ENCODE data around the gene CES3. TPM values are rescaled to one million over a fixed set of nuclear protein-coding genes. Genes with fewer than 3 reads are reported as not detected.

Gene CES3
- 1.8 and 3.7 TPM in 2 replicates for polyA plus RNA-seq
- polyA minus RNA-seq = 0.97 and 1.7 TPM in 2 replicates

DNA sequence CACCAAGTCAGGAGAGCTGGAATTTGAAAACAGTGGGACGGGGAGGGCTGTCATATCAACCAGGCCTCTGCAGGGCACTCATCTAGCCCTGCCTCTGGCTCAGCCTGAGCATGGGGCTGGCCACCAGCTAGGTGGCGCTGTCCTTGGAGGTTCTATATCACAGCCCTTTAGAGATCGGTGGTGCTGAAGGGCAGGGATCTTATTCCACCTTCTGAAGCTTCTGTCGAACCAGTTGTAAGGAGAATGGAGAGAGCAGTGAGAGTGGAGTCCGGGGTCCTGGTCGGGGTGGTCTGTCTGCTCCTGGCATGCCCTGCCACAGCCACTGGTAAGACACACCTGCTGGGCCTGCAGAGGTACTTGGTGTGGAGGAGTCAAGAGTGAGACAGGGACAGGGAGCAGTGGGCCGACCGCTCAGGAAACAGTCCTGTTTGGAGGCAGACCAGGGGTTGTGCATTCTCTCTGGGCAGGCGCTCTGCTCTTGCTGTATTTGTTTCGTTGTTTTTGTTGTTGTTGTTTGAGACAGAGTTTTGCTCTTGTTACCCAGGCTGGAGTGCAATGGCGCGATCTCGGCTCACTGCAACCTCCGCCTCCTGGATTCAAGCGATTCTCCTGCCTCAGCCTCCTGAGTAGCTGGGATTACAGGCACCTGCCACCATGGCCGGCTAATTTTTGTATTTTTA, at the start of gene CES3:
Gene CES3 (plus strand): TSS at position 202 of the 680 bp plus-strand sequence. CDS start 42 bp downstream, at position 244.
- H3K9me3 ChIP-seq (ENCODE audit: low read length) = no peaks in the 10 kb centered on the region
- no peak within 1 kb of the TSS for H2AFZ ChIP-seq (ENCODE audit: low read depth, low read length)
- no peak within 1 kb of the TSS for H3K4me2 ChIP-seq (ENCODE audit: low read length)
- H3K36me3 ChIP-seq (ENCODE audit: insufficient read depth, low read length) = no peaks in the 10 kb centered on the region
- no peaks in the 10 kb centered on the region for H3K79me2 ChIP-seq (replicated peaks; ENCODE audit: insufficient read depth, low read length)
- H3F3A ChIP-seq (ENCODE audit: insufficient read depth, low read length, poor library complexity, severe bottlenecking) = no peaks in the 10 kb centered on the region
- no peak within 1 kb of the TSS for H3K4me3 ChIP-seq (ENCODE audit: low read length)
- no peaks in the 10 kb centered on the region for H3K9me2 ChIP-seq (ENCODE audit: insufficient read depth, low read length)
- no peak within 1 kb of the TSS for H3K27ac ChIP-seq (ENCODE audit: low read length)
- H3K9ac ChIP-seq (ENCODE audit: low read length) = no peak within 1 kb of the TSS
- peak; percentile 58 for TF ChIP-seq SMC3 (conservative IDR thresholded peaks at IDR 0.05; ENCODE audit: poor library complexity)
- TF ChIP-seq CTCF (IDR thresholded peaks at IDR 0.05; ENCODE audit: poor library complexity, severe bottlenecking) = peak; percentile 70
- no peak for TF ChIP-seq TAF1 (IDR thresholded peaks at IDR 0.05; ENCODE audit: low read depth)
- H4K20me1 ChIP-seq (ENCODE audit: insufficient read depth) = no peaks in the 10 kb centered on the region
- H3K27me3 ChIP-seq (ENCODE audit: insufficient read depth, low read depth, low read length) = no peaks in the 10 kb centered on the region

- H3K9me3 ChIP-seq (ENCODE audit: low read length) = no peaks in the 10 kb centered on the region
- H3K79me2 ChIP-seq (replicated peaks; ENCODE audit: insufficient read depth, low read length) = no peaks in the 10 kb centered on the region
- no peaks in the 10 kb centered on the region for H3K36me3 ChIP-seq (ENCODE audit: insufficient read depth, low read length)
- H4K20me1 ChIP-seq (ENCODE audit: insufficient read depth) = no peaks in the 10 kb centered on the region
- H3K9ac ChIP-seq (ENCODE audit: low read length) = no peak overlapping the region
- no peak overlapping the region for H3K27ac ChIP-seq (ENCODE audit: low read length)
- TF ChIP-seq RAD21 (conservative IDR thresholded peaks at IDR 0.05) (no peak), EP300 (conservative IDR thresholded peaks at IDR 0.05; ENCODE audit: poor library complexity, severe bottlenecking) (no peak), EZH2 (IDR thresholded peaks at IDR 0.05; ENCODE audit: borderline replicate concordance, insufficient read depth, low read length, poor library complexity, severe bottlenecking) (no peak), CTCF (IDR thresholded peaks at IDR 0.05; ENCODE audit: poor library complexity, severe bottlenecking) (no peak), MXI1 (conservative IDR thresholded peaks at IDR 0.05; ENCODE audit: poor library complexity, severe bottlenecking) (no peak), TAF1 (IDR thresholded peaks at IDR 0.05; ENCODE audit: low read depth) (no peak), POLR2AphosphoS5 (IDR thresholded peaks at IDR 0.05) (no peak), SMC3 (conservative IDR thresholded peaks at IDR 0.05; ENCODE audit: poor library complexity) (no peak), REST (IDR thresholded peaks at IDR 0.05; ENCODE audit: borderline replicate concordance) (no peak)
- H3K27me3 ChIP-seq (ENCODE audit: insufficient read depth, low read depth, low read length) = no peaks in the 10 kb centered on the region
- no peak overlapping the region for H3K4me2 ChIP-seq (ENCODE audit: low read length)
- no peak overlapping the region for H2AFZ ChIP-seq (ENCODE audit: low read depth, low read length)
- no peak overlapping the region for H3K4me3 ChIP-seq (ENCODE audit: low read length)
- H3K9me2 ChIP-seq (ENCODE audit: insufficient read depth, low read length) = no peaks in the 10 kb centered on the region
- H3F3A ChIP-seq (ENCODE audit: insufficient read depth, low read length, poor library complexity, severe bottlenecking) = no peaks in the 10 kb centered on the region
These were observed 49.3 kb upstream of the CES3 start for GRCh38 chr16:66911801-66912200.
